ENCODE data around the gene RTN1.

Gene RTN1

DNA sequence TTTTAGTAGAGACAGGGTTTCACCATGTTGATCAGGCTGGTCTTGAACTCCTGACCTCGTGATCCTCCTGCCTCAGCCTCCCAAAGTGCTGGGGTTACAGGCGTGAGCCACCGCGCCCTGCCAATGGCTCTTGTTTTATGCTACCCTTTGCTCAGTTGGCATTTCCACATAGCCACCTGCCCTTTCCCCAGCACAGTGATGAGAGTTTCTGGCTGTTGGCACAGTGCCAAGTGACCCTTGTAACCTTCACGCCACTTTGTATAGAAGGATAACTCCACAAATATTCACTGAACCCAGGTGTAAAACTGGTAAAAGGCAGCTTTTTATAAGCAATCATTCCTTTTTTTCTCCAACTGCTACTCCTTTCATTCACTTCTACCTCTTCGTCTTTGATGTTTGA, 275.5 kb downstream of the RTN1 start:
- Histone ChIP-seq H3K27ac (ENCODE audit: low read depth, low read length, poor library complexity, severe bottlenecking) (no peak overlapping the region), H3K4me2 (ENCODE audit: low read length) (no peak overlapping the region), H4K20me1 (ENCODE audit: insufficient read depth, low read length) (no peaks in the 10 kb centered on the region), H3K9ac (ENCODE audit: low read length) (no peak overlapping the region), H3K36me3 (ENCODE audit: insufficient read depth, low read length) (no peaks in the 10 kb centered on the region; the same call in 1 of the 2 replicates), H3K4me1 (ENCODE audit: insufficient read depth, low read length, severe bottlenecking) (no peaks in the 10 kb centered on the region), H3F3A (ENCODE audit: insufficient read depth, low read length) (no peaks in the 10 kb centered on the region), H3K79me2 (ENCODE audit: insufficient read depth, low read length) (no peaks in the 10 kb centered on the region), H3K4me3 (ENCODE audit: low read depth, low read length, poor library complexity, severe bottlenecking) (no peak overlapping the region), H2AFZ (ENCODE audit: low read length) (no peak overlapping the region), H3K27me3 (ENCODE audit: insufficient read depth, low read length) (no peaks in the 10 kb centered on the region), H3K9me2 (ENCODE audit: low read depth, low read length) (no peaks in the 10 kb centered on the region), H3K9me3 (ENCODE audit: low read length) (no peaks in the 10 kb centered on the region)
- no peak for TF ChIP-seq EZH2 (IDR thresholded peaks at IDR 0.05; ENCODE audit: borderline replicate concordance, low read length)
- TF ChIP-seq, protein P1, sequence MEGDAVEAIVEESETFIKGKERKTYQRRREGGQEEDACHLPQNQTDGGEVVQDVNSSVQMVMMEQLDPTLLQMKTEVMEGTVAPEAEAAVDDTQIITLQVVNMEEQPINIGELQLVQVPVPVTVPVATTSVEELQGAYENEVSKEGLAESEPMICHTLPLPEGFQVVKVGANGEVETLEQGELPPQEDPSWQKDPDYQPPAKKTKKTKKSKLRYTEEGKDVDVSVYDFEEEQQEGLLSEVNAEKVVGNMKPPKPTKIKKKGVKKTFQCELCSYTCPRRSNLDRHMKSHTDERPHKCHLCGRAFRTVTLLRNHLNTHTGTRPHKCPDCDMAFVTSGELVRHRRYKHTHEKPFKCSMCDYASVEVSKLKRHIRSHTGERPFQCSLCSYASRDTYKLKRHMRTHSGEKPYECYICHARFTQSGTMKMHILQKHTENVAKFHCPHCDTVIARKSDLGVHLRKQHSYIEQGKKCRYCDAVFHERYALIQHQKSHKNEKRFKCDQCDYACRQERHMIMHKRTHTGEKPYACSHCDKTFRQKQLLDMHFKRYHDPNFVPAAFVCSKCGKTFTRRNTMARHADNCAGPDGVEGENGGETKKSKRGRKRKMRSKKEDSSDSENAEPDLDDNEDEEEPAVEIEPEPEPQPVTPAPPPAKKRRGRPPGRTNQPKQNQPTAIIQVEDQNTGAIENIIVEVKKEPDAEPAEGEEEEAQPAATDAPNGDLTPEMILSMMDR (IDR thresholded peaks at IDR 0.05; ENCODE audit: low read length): no peak

DNA sequence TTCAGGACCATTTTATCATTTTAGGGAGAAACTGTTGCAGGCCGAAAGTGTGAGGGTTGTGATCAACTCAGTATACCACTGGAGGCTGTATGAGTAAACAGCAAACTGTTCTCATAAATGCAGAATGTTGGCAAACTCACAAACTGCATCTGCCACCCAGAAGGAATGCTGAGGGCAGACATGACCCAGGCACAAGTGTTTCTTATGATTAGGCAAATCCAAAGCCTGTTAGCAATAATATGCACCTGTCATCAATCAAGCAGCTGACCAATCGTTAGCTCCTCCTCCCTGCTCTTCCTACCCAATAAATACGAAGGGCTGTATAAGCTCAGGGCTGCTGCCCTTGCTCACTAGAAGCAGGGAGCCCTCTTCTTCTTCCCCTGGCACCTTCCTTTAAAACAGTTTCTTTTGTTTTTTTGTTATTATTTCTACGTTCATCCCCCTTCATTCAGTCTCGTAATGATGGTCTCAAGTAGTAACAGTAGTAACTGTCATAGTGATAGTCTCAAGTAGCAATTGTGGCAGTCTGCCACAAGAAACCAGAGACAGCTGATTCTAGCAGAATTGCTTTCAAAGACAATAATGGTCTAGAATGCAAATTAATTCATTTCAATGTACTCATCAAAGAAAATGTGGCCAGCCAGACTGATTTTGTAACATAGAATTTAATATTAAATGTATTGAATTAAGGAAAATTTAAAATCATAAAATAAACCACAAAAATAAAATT, 278.8 kb downstream of the RTN1 start:
- Histone ChIP-seq H3K4me2 (ENCODE audit: low read length) (no peak overlapping the region), H3K9me3 (ENCODE audit: low read length) (no peaks in the 10 kb centered on the region), H2AFZ (ENCODE audit: low read length) (no peak overlapping the region), H3F3A (ENCODE audit: insufficient read depth, low read length) (no peaks in the 10 kb centered on the region), H4K20me1 (ENCODE audit: insufficient read depth, low read length) (no peaks in the 10 kb centered on the region), H3K4me3 (ENCODE audit: low read depth, low read length, poor library complexity, severe bottlenecking) (no peak overlapping the region), H3K4me1 (ENCODE audit: insufficient read depth, low read length, severe bottlenecking) (no peaks in the 10 kb centered on the region), H3K79me2 (ENCODE audit: insufficient read depth, low read length) (no peaks in the 10 kb centered on the region), H3K27ac (ENCODE audit: low read depth, low read length, poor library complexity, severe bottlenecking) (no peak overlapping the region), H3K9ac (ENCODE audit: low read length) (no peak overlapping the region), H3K27me3 (ENCODE audit: insufficient read depth, low read length) (no peaks in the 10 kb centered on the region), H3K36me3 (ENCODE audit: insufficient read depth, low read length) (no peaks in the 10 kb centered on the region; the same call in 1 of the 2 replicates), H3K9me2 (ENCODE audit: low read depth, low read length) (no peaks in the 10 kb centered on the region)
- no peak for TF ChIP-seq EZH2 (IDR thresholded peaks at IDR 0.05; ENCODE audit: borderline replicate concordance, low read length)
- TF ChIP-seq, protein P1 (IDR thresholded peaks at IDR 0.05; ENCODE audit: low read length): no peak

DNA sequence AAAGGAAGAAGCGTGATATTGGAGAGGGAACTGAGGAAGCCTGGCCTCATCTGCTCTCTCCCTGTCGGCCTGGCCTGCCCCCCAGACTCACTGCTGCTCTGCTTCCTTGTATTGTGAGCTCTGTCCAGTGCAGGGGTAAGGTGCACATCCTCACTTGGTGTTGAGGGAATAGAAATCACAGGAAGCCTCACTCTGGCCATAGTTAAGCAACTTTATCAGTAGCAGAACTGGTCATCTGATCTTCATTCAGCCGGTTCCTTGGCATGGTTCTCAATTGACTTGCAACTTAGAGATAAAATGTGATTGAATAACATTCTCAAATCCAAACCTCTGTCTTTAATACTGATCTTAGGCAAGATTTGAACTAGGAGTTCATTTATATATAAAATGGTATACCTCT, 282.5 kb downstream of the RTN1 start:
- no peak overlapping the region for H3K4me2 ChIP-seq (ENCODE audit: low read length)
- no peaks in the 10 kb centered on the region; the same call in 1 of the 2 replicates for H3K36me3 ChIP-seq (ENCODE audit: insufficient read depth, low read length)
- TF ChIP-seq, protein P1 (IDR thresholded peaks at IDR 0.05; ENCODE audit: low read length): no peak
- TF ChIP-seq EZH2 (IDR thresholded peaks at IDR 0.05; ENCODE audit: borderline replicate concordance, low read length): no peak
- no peak overlapping the region for H2AFZ ChIP-seq (ENCODE audit: low read length)
- no peaks in the 10 kb centered on the region for H3K9me3 ChIP-seq (ENCODE audit: low read length)
- no peak overlapping the region for H3K27ac ChIP-seq (ENCODE audit: low read depth, low read length, poor library complexity, severe bottlenecking)
- no peaks in the 10 kb centered on the region for H3K9me2 ChIP-seq (ENCODE audit: low read depth, low read length)
- no peaks in the 10 kb centered on the region for H4K20me1 ChIP-seq (ENCODE audit: insufficient read depth, low read length)
- no peak overlapping the region for H3K9ac ChIP-seq (ENCODE audit: low read length)
- no peak overlapping the region for H3K4me3 ChIP-seq (ENCODE audit: low read depth, low read length, poor library complexity, severe bottlenecking)
- H3K79me2 ChIP-seq (ENCODE audit: insufficient read depth, low read length): no peaks in the 10 kb centered on the region
- H3K27me3 ChIP-seq (ENCODE audit: insufficient read depth, low read length): no peaks in the 10 kb centered on the region
- H3K4me1 ChIP-seq (ENCODE audit: insufficient read depth, low read length, severe bottlenecking): no peaks in the 10 kb centered on the region
- no peaks in the 10 kb centered on the region for H3F3A ChIP-seq (ENCODE audit: insufficient read depth, low read length)

All from OCI-LY1 (cell line).